ENCODE measurements around the gene MARK2.
A peak's percentile ranks its signal among the peaks of the same experiment; 100 is the strongest.

MARK2 gene

GRCh38 chr11:63884196-63884932 lies 45.5 kb downstream of the MARK2 start:
- DNase-seq (no peak), ATAC-seq (replicated peaks) (no peak)
- Mint-ChIP-seq H3K27me3 (no peaks in the 10 kb centered on the region), H3K27ac (peak overlapping the region; percentile 63 to 82), H3K4me3 (no peak overlapping the region), H3K4me1 (ENCODE audit: low read depth in 2 of 2) (peaks cover 43 to 62% of the 10 kb centered on the region in 2 donors), H3K36me3 (ENCODE audit: insufficient read depth) (peaks cover 25% of the 10 kb centered on the region), H3K9me3 (no peaks in the 10 kb centered on the region)

GRCh38 chr11:63887386-63887999 lies 48.6 kb downstream of the MARK2 start:
- ATAC-seq (replicated peaks) = no peak
- Mint-ChIP-seq H3K27ac (peak overlapping the region; percentile 96 to 98), H3K4me1 (ENCODE audit: low read depth in 2 of 2) (peaks cover 62 to 74% of the 10 kb centered on the region in 2 donors)

GRCh38 chr11:63888170-63889086 lies 49.5 kb downstream of the MARK2 start:
- H3K27ac Mint-ChIP-seq = peak overlapping the region; percentile 96 to 98
- peaks cover 28% of the 10 kb centered on the region for H3K36me3 Mint-ChIP-seq (ENCODE audit: insufficient read depth)
- H3K4me1 Mint-ChIP-seq (ENCODE audit: low read depth in 2 of 2) = peaks cover 60 to 68% of the 10 kb centered on the region in 2 donors
- peak; percentile 90 for ATAC-seq (replicated peaks)
- H3K27me3 Mint-ChIP-seq = no peaks in the 10 kb centered on the region
- H3K4me3 Mint-ChIP-seq = peak overlapping the region; percentile 93 to 97
- DNase-seq = peak; percentile 57 to 64 (median 58)
- no peaks in the 10 kb centered on the region for H3K9me3 Mint-ChIP-seq

More at GRCh38 chr11:63887386-63887999, 48.6 kb downstream of the MARK2 start:
- Mint-ChIP-seq H3K36me3 (ENCODE audit: insufficient read depth) (peaks cover 25% of the 10 kb centered on the region), H3K4me3 (peak overlapping the region; percentile 93 to 97), H3K27me3 (no peaks in the 10 kb centered on the region), H3K9me3 (no peaks in the 10 kb centered on the region)
- no peak for DNase-seq

GRCh38 chr11:63889344-63889743 lies 50.4 kb downstream of the MARK2 start:
- H3K4me3 Mint-ChIP-seq = peak overlapping the region; percentile 93 to 97
- H3K27me3 Mint-ChIP-seq = no peaks in the 10 kb centered on the region
- H3K9me3 Mint-ChIP-seq = no peaks in the 10 kb centered on the region
- DNase-seq (no peak), ATAC-seq (replicated peaks) (no peak)
- H3K27ac Mint-ChIP-seq = peak overlapping the region; percentile 96 to 98
- H3K36me3 Mint-ChIP-seq (ENCODE audit: insufficient read depth) = peaks cover 33% of the 10 kb centered on the region
- peaks cover 61 to 65% of the 10 kb centered on the region in 2 donors for H3K4me1 Mint-ChIP-seq (ENCODE audit: low read depth in 2 of 2)

GRCh38 chr11:63890368-63890767 lies 51.5 kb downstream of the MARK2 start:
- H3K27me3 Mint-ChIP-seq = no peaks in the 10 kb centered on the region
- H3K36me3 Mint-ChIP-seq (ENCODE audit: insufficient read depth) = peaks cover 29% of the 10 kb centered on the region
- no peaks in the 10 kb centered on the region for H3K9me3 Mint-ChIP-seq
- H3K27ac Mint-ChIP-seq = peak overlapping the region; percentile 88 to 98
- ATAC-seq (replicated peaks) (no peak), DNase-seq (no peak)
- peaks cover 61 to 69% of the 10 kb centered on the region in 2 donors for H3K4me1 Mint-ChIP-seq (ENCODE audit: low read depth in 2 of 2)
- peak overlapping the region; percentile 93 to 97 for H3K4me3 Mint-ChIP-seq

- Mint-ChIP-seq H3K27ac (peak overlapping the region; percentile 88 to 98), H3K9me3 (no peaks in the 10 kb centered on the region), H3K36me3 (ENCODE audit: insufficient read depth) (peaks cover 43% of the 10 kb centered on the region), H3K27me3 (no peaks in the 10 kb centered on the region), H3K4me3 (peak overlapping the region in 1 of 2 donors; percentile 13), H3K4me1 (ENCODE audit: low read depth in 2 of 2) (peaks cover 66 to 70% of the 10 kb centered on the region in 2 donors)
- DNase-seq (no peak), ATAC-seq (replicated peaks) (no peak)
Observed at GRCh38 chr11:63892228-63892627, 53.3 kb downstream of the MARK2 start.

- Mint-ChIP-seq H3K27me3 (no peaks in the 10 kb centered on the region), H3K9me3 (no peaks in the 10 kb centered on the region), H3K36me3 (ENCODE audit: insufficient read depth) (peaks cover 44% of the 10 kb centered on the region), H3K4me3 (no peak overlapping the region), H3K4me1 (ENCODE audit: low read depth in 2 of 2) (peaks cover 61 to 62% of the 10 kb centered on the region in 2 donors), H3K27ac (no peak overlapping the region)
- DNase-seq (no peak), ATAC-seq (replicated peaks) (no peak)
Observed at GRCh38 chr11:63893355-63893754, 54.4 kb downstream of the MARK2 start.

- Mint-ChIP-seq H3K4me3 (no peak overlapping the region), H3K27ac (peak overlapping the region; percentile 58 to 85), H3K27me3 (no peaks in the 10 kb centered on the region), H3K36me3 (ENCODE audit: insufficient read depth) (peaks cover 68% of the 10 kb centered on the region), H3K9me3 (no peaks in the 10 kb centered on the region), H3K4me1 (ENCODE audit: low read depth in 2 of 2) (peaks cover 34 to 36% of the 10 kb centered on the region in 2 donors)
- no peak for DNase-seq
- ATAC-seq (replicated peaks) = no peak
Observed at GRCh38 chr11:63896071-63896470, 57.2 kb downstream of the MARK2 start.

- Mint-ChIP-seq H3K36me3 (ENCODE audit: insufficient read depth) (peaks cover 79% of the 10 kb centered on the region), H3K27ac (no peak overlapping the region), H3K4me3 (no peak overlapping the region), H3K9me3 (no peaks in the 10 kb centered on the region), H3K27me3 (no peaks in the 10 kb centered on the region), H3K4me1 (ENCODE audit: low read depth in 2 of 2) (peaks cover 20 to 25% of the 10 kb centered on the region in 2 donors)
- DNase-seq (no peak), ATAC-seq (replicated peaks) (no peak)
Observed at GRCh38 chr11:63897459-63898146, 58.7 kb downstream of the MARK2 start.

GRCh38 chr11:63901660-63902059 lies 62.8 kb downstream of the MARK2 start:
- peak overlapping the region; percentile 13 to 68 for H3K27ac Mint-ChIP-seq
- peaks cover 85% of the 10 kb centered on the region for H3K36me3 Mint-ChIP-seq (ENCODE audit: insufficient read depth)
- H3K9me3 Mint-ChIP-seq = no peaks in the 10 kb centered on the region
- DNase-seq (no peak), ATAC-seq (replicated peaks) (no peak)
- H3K27me3 Mint-ChIP-seq = no peaks in the 10 kb centered on the region
- H3K4me1 Mint-ChIP-seq (ENCODE audit: low read depth in 2 of 2) = peaks cover 9 to 10% of the 10 kb centered on the region in 2 donors
- H3K4me3 Mint-ChIP-seq = no peak overlapping the region

GRCh38 chr11:63903884-63904283 lies 65.0 kb downstream of the MARK2 start:
- H3K4me3 Mint-ChIP-seq = no peak overlapping the region
- no peaks in the 10 kb centered on the region for H3K27me3 Mint-ChIP-seq
- H3K9me3 Mint-ChIP-seq = no peaks in the 10 kb centered on the region
- no peak for ATAC-seq (replicated peaks)
- H3K36me3 Mint-ChIP-seq (ENCODE audit: insufficient read depth) = peaks cover 86% of the 10 kb centered on the region
- no peak for DNase-seq
- peaks cover 4 to 9% of the 10 kb centered on the region in 2 donors for H3K4me1 Mint-ChIP-seq (ENCODE audit: low read depth in 2 of 2)
- H3K27ac Mint-ChIP-seq = peak overlapping the region in 1 of 2 donors; percentile 88

GRCh38 chr11:63904743-63905142 lies 65.8 kb downstream of the MARK2 start:
- DNase-seq = no peak
- H3K4me1 Mint-ChIP-seq (ENCODE audit: low read depth in 2 of 2) = peaks cover 4 to 9% of the 10 kb centered on the region in 2 donors
- ATAC-seq (replicated peaks) = no peak
- H3K9me3 Mint-ChIP-seq = no peaks in the 10 kb centered on the region
- H3K27ac Mint-ChIP-seq = peak overlapping the region in 1 of 2 donors; percentile 67
- H3K36me3 Mint-ChIP-seq (ENCODE audit: insufficient read depth) = peaks cover 78% of the 10 kb centered on the region
- no peaks in the 10 kb centered on the region for H3K27me3 Mint-ChIP-seq
- no peak overlapping the region for H3K4me3 Mint-ChIP-seq

GRCh38 chr11:63905179-63905578 lies 66.3 kb downstream of the MARK2 start:
- Mint-ChIP-seq H3K4me3 (no peak overlapping the region), H3K27ac (peak overlapping the region in 1 of 2 donors; percentile 46), H3K4me1 (ENCODE audit: low read depth in 2 of 2) (peaks cover 4 to 9% of the 10 kb centered on the region in 2 donors), H3K9me3 (no peaks in the 10 kb centered on the region), H3K27me3 (no peaks in the 10 kb centered on the region), H3K36me3 (ENCODE audit: insufficient read depth) (peaks cover 78% of the 10 kb centered on the region)
- DNase-seq (no peak), ATAC-seq (replicated peaks) (no peak)
